ENCODE measurements around the gene ADH1B.
"Not testable (repeated sequence)": the region's sequence is repeated elsewhere in the genome, so short reads cannot be mapped to it uniquely, and the experiment has no call there.

The ADH1B gene

GRCh38 chr4:99321241-99322191, at the start of gene ADH1B:
TSS of gene ADH1B (minus strand) at chr4:99321401. CDS start at chr4:99321331, 70 bp downstream.
- DNase-seq (ENCODE audit: low read depth, low spot score) = no peak

GRCh38 chr4:99367817-99368216, 46.6 kb upstream of the ADH1B start:
- not testable (repeated sequence) for DNase-seq (ENCODE audit: low read depth, low spot score)

GRCh38 chr4:99366491-99366890, 45.3 kb upstream of the ADH1B start:
- DNase-seq (ENCODE audit: low read depth, low spot score) = no peak

DNA sequence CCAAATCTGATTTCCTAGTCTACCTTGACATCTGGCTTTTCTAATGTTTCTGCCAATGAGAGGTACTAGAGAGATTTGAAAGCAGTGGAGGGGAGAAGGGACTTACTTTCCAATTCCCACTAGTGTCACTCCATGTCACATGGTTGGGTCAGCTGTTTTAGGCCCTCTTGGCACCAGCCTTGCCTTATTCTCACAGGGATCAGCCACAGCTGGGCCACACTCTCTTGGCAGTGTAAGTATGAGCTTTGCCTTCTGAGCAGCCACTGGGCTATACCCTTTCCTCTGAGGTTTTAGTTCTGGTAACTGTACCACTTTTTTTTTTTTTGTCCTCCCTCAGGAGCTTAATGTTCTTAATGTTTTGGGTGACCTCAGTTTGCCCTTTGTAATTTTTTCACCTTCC, 41.6 kb upstream of the ADH1B start:
- DNase-seq (ENCODE audit: low read depth, low spot score) = no peak

- no peak for DNase-seq (ENCODE audit: low read depth, low spot score)
Measured at GRCh38 chr4:99361899-99362275, 40.7 kb upstream of the ADH1B start.

DNA sequence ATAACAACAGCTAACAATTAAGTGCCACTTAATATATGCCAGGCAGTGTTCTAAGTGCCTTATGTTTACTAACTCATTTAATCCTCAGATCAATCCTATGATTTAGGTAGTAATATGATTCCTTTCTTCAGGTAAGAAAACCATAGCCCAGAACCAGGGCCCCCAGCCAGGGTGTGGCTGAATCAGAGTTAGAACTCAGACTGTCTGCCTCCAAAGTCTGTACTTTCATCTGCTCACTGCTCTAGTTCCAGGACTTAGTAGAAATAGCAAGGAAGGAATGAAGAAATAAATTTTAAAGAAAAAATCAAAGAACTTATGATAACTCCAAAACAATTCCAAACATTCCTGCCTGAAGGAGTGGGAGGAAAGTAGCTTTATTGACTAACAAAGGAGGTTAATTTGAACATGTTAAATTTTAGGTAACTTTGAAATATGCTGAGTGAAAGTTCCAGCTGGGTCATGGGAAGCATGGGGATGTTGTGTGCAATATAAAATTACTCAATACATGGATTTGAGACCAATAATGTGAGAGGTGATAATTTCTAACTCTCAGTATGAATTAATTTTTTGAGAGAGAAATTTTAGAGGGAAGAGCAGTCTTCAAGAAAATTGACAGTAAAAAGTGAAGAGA, 40.2 kb upstream of the ADH1B start:
- DNase-seq (ENCODE audit: low read depth, low spot score) = no peak

DNA sequence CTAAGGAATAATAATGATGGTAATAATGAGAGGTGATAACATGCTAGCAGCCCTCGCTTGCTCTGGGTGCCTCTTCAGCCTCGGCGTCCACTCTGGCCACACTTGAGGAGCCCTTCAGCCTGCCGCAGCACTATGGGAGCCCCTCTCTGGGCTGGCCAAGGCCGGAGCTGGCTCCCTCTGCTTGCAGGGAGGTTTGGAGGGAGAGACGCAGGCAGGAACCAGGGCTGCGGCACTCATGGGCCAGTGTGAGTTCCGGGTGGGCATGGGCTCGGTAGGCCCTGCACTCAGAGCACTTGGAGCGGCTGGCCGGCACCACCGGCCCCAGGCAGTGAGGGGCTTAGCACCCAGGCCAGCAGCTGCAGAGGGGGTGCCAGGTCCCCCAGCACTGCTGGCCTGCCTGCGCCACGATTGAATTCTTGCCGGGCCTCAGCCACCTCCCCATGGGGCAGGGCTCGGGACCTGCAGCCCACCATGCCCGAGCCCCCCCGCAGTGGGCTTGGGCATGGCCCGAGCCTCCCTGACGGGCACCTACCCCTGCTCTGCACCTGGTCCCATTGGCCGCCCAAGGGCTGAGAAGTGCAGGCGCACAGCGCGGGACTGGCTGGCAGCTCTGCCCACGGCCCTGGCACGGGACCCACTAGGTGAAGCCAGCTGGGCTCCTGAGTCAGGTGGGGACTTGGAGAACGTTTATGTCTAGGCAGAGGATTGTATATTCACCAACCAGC, 38.4 kb upstream of the ADH1B start:
- DNase-seq (ENCODE audit: low read depth, low spot score) = no peak

- no peak for DNase-seq (ENCODE audit: low read depth, low spot score)
Measured at GRCh38 chr4:99357948-99358347, 36.7 kb upstream of the ADH1B start.

GRCh38 chr4:99356992-99357391, 35.8 kb upstream of the ADH1B start:
- DNase-seq (ENCODE audit: low read depth, low spot score) = no peak

GRCh38 chr4:99356149-99356548, 34.9 kb upstream of the ADH1B start:
- not testable (repeated sequence) for DNase-seq (ENCODE audit: low read depth, low spot score)

DNA sequence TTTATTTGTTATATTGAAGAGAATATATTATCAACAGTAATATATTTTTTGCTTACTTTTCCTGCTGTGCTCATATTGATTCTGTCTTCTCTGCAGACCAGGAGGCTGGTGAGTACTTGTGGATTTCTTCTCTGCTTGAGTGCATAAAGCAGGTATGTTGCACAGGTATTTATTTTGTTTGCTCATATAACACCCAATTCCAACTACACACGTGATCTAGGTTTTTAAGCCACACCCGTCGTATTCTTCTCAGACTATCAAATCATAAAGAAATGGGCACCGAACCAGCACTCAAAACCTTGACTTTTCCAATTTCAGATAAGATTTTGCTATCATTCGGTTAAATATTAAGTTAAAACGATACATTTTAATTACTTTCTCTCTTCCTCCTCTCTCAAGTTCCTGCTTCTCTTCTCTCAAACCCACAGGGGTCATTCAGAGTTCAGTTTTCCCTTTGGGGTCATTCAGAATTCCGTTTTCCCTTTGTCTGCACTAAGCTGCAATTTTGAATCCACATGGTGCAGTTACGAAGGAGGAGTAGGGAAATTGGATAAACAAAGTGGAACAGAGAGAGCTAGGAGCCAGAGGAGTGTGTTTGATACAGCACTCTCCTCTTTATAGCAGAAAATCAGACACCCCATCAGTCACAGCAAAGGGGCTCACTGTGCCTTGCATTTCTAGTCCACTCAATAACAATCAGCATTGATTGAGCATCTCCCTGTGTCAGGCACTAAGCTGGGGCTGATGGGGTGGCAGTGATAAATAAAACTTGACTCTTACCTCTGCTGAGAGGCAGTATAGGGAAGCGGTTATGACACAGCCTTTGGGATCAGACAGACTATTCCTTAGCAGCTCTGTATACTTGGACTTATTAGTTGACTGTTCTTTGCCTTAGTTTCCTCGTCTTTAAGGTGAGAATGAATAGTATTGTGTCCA, 31.7 kb upstream of the ADH1B start, which contains the start of gene ADH1C:
ADH1C (minus strand) TSS at position 145 of the 936 bp plus-strand sequence; CDS start at position 74, 71 bp downstream.
- no peak for DNase-seq (ENCODE audit: low read depth, low spot score)

DNA sequence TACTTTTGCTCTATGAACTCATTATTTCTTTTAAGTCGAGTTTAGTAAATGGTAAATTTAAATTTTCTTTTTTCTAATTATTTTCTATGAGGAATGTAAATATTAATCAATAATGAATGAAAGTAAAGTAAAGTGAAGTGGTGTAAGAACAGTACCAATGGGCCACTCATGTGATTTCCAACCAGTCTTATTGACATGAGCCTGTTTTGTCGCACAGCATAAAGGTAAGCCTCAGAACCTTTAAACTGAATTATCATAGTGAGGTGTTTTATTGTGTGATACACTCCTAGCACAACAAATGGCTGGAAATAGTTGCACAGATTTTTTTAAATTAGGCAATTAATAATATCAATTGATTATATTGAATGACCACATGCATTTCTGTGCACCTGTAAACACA, 30.3 kb upstream of the ADH1B start:
- DNase-seq (ENCODE audit: low read depth, low spot score) = no peak

DNA sequence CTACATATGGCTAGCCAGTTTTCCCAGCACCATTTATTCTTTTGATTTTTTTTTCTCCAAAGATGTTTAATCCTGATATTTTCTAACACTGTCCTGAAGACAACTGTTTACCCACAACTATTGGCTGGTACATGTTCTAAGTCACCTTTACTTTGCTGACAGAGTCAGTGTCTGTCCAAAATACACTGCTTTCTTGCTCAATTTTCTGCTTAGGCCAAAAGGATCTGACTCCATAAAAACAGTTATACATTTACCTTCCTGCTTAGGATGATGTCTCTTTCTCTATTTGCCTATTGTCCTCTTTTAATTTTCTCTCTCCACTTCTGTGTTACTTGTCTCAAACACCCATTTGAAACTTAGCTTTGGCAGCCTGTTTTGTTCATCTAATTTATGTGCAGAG, 28.1 kb upstream of the ADH1B start:
- DNase-seq (ENCODE audit: low read depth, low spot score) = no peak

DNA sequence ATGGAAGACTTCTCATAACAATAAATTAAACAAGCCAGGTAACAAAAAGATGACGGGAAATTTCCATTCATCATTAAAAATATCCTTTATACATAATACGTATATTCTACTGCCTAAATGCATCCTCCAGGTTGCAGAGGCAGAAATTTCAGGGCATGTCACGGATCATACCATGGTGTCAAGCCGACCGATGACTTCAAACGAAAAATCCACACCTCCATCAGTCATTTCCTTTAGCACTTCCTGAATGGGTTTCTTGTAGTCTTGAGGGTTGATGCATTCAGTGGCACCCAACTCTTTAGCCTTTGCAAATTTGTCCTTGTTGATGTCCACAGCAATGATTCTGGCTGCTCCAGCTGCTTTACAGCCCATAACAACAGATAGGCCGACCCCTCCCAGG, 21.4 kb upstream of the ADH1B start:
- DNase-seq (ENCODE audit: low read depth, low spot score) = not testable (repeated sequence)

DNA sequence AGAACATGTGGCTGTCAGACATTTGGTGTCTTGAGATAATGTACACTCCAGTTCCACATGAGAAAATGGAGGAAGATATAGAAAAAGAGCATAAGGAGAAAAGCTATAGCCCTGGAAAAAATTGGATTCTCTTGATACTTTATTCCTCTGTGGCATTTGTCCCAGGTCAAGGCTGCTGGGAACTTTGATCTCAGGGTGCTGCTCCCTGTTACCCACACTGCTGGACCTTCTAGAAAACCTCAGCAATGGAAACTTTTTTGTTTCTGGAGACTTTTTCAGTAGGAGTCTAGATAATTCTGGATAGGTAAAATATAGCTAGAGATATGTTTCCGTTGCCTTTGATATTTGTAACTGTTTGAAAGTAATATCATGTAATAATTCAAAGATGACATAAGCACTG, 20.2 kb upstream of the ADH1B start:
- DNase-seq (ENCODE audit: low read depth, low spot score) = no peak

- DNase-seq (ENCODE audit: low read depth, low spot score) = no peak
Measured at GRCh38 chr4:99339172-99339571, 18.0 kb upstream of the ADH1B start.

DNA sequence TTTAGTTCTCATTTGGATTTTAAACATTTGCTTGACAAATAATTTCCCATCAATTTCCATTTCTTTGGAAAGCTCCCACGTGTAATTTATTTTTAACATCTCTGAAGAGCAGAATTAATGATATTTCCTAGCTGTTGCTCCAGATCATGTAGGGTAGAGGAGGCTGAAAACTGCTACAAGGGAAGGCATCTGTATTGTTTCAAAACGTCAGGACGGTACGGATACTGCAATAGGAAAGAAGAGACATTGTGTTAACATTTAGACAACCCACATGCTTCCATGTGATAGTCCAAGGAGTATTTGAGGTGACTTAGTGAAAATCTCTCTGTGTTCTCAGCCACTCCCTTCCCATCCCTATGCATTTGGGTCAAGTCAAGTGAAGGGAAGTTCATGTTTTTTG, 15.4 kb upstream of the ADH1B start:
- no peak for DNase-seq (ENCODE audit: low read depth, low spot score)

DNA sequence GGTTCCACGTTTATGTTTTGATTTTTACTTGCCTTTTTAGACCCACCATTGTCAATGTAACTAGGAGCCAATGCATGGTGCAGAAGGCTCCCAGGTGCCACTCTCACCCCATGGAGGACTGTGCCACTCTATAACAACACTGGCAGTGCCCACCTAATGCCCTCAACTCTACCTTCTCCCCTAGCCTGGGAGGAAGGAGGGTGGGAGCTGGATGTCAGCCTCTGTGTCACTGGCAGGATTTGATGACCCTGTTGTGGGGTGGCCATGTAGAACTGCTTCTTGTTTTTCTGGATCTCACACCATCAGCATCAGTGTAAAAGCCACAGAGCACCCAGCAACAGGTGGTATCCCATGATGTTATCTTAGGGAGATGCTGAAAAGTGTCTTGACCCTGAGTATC, 13.7 kb upstream of the ADH1B start:
- no peak for DNase-seq (ENCODE audit: low read depth, low spot score)

- DNase-seq (ENCODE audit: low read depth, low spot score) = no peak
Measured at GRCh38 chr4:99330648-99331047, 9.4 kb upstream of the ADH1B start.

- DNase-seq (ENCODE audit: low read depth, low spot score) = no peak
Measured at GRCh38 chr4:99329876-99330275, 8.7 kb upstream of the ADH1B start.

DNA sequence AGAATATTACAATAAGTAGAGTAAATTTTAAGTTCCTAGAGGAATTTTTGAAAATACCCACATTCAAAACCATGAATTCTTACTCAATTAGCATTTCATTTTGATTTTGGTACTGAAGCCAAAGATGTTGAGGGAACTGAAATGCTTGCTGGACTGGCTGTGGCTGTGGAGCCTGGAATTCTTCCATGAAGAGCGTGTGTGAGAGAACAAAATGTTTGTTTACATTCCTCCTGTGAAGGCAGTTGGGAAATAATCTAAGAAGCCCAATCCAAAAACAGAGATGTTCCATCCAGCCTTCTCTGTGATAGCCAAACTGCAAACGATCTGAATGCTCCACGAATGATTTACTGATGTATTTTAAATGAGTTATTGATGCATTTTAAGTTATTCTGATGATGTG, 3.8 kb upstream of the ADH1B start:
- no peak for DNase-seq (ENCODE audit: low read depth, low spot score)

Data from activated naive CD8-positive, alpha-beta T cell treated with anti-CD3 and anti-CD28 coated beads, Interleukin-2, amount 50 U/mL, for 16 hours (primary cell).